HUES64 (cell line): Measurements from ENCODE around the gene PTPRM.

Source experiments
- H3K27ac ChIP-seq: 2 replicates; pipeline ENCODE4 v1.7.0; 2013; ENCODE audit warnings: low read depth, low read length, inconsistent platforms
- H3K27me3 ChIP-seq: 2 replicates; pipeline ENCODE4 v1.6.1; 2013; ENCODE audit warnings: mild to moderate bottlenecking, low read length; ENCODE audit not compliant: insufficient read depth
- H3K36me3 ChIP-seq: 2 replicates; pipeline ENCODE4 v1.6.1; 2013; ENCODE audit warnings: mild to moderate bottlenecking, low read length; ENCODE audit not compliant: insufficient read depth
- H3K4me1 ChIP-seq: 2 replicates; pipeline ENCODE4 v1.6.1; 2013; ENCODE audit warnings: mild to moderate bottlenecking, low read length, moderate library complexity; ENCODE audit not compliant: insufficient read depth
- H3K4me3 ChIP-seq: 2 replicates; pipeline ENCODE4 v1.5.1; 2013; ENCODE audit warnings: mild to moderate bottlenecking, low read length, moderate library complexity
- H3K9ac ChIP-seq: 2 replicates; pipeline ENCODE4 v1.6.1; 2013; ENCODE audit warnings: mild to moderate bottlenecking, low read depth, low read length
- H3K9me3 ChIP-seq: 2 replicates; pipeline ENCODE4 v1.6.1; 2013; ENCODE audit warnings: low read depth, low read length; ENCODE audit not compliant: insufficient read depth
- WGBS: fragments of 150-250, 120-280 bp; methylation state at CpG from one replicate; pipeline ENCODE4 v1.1.7; 2013; ENCODE audit warnings: missing lambda C conversion rate; 5-methylcytosine and 5-hydroxymethylcytosine counted together

Gene PTPRM

GRCh38 chr18:8242151-8242696 lies 675.1 kb downstream of the PTPRM start:
- Histone ChIP-seq H3K27me3 (no peaks in the 10 kb centered on the region), H3K4me3 (no peak overlapping the region), H3K9ac (no peak overlapping the region), H3K36me3 (no peaks in the 10 kb centered on the region), H3K27ac (no peak overlapping the region), H3K9me3 (peaks cover 6% of the 10 kb centered on the region; the same call in 1 of the 2 replicates), H3K4me1 (peaks cover 7% of the 10 kb centered on the region; the same call in 1 of the 2 replicates)
- 77% methylated on average over 1 of the region's 1 CpG for WGBS

GRCh38 chr18:8247700-8248099 lies 680.6 kb downstream of the PTPRM start:
- Histone ChIP-seq H3K9me3 (no peaks in the 10 kb centered on the region), H3K27me3 (no peaks in the 10 kb centered on the region), H3K4me1 (peaks cover 43% of the 10 kb centered on the region), H3K36me3 (no peaks in the 10 kb centered on the region), H3K27ac (no peak overlapping the region), H3K9ac (no peak overlapping the region), H3K4me3 (no peak overlapping the region)
- WGBS: 65% methylated on average over 6 of the region's 6 CpGs

GRCh38 chr18:8248576-8248975 lies 681.5 kb downstream of the PTPRM start:
- Histone ChIP-seq H3K9me3 (no peaks in the 10 kb centered on the region), H3K27me3 (no peaks in the 10 kb centered on the region), H3K9ac (no peak overlapping the region), H3K36me3 (no peaks in the 10 kb centered on the region), H3K4me3 (no peak overlapping the region), H3K4me1 (peaks cover 46% of the 10 kb centered on the region), H3K27ac (no peak overlapping the region)
- 85% methylated on average over 4 of the region's 4 CpGs for WGBS

- 86% methylated on average over 2 of the region's 2 CpGs for WGBS
- H3K36me3 ChIP-seq: no peaks in the 10 kb centered on the region
- H3K4me3 ChIP-seq: no peak overlapping the region
Observed at GRCh38 chr18:8249811-8250210, 682.7 kb downstream of the PTPRM start.

GRCh38 chr18:8252371-8252770 lies 685.3 kb downstream of the PTPRM start:
- Histone ChIP-seq H3K36me3 (no peaks in the 10 kb centered on the region), H3K9ac (no peak overlapping the region), H3K4me3 (no peak overlapping the region), H3K4me1 (peaks cover 46% of the 10 kb centered on the region), H3K9me3 (no peaks in the 10 kb centered on the region), H3K27ac (no peak overlapping the region), H3K27me3 (no peaks in the 10 kb centered on the region)
- 91% methylated on average over 2 of the region's 3 CpGs for WGBS

More at GRCh38 chr18:8249811-8250210, 682.7 kb downstream of the PTPRM start:
- no peak overlapping the region for H3K27ac ChIP-seq
- peaks cover 46% of the 10 kb centered on the region for H3K4me1 ChIP-seq
- H3K9ac ChIP-seq: no peak overlapping the region
- no peaks in the 10 kb centered on the region for H3K27me3 ChIP-seq
- H3K9me3 ChIP-seq: no peaks in the 10 kb centered on the region

- Histone ChIP-seq H3K4me1 (peaks cover 31% of the 10 kb centered on the region), H3K36me3 (no peaks in the 10 kb centered on the region), H3K27ac (no peak overlapping the region), H3K9ac (no peak overlapping the region), H3K27me3 (no peaks in the 10 kb centered on the region), H3K9me3 (no peaks in the 10 kb centered on the region), H3K4me3 (no peak overlapping the region)
- WGBS: no CpG with 5 or more reads among the region's 1 CpG
Observed at GRCh38 chr18:8253944-8254343, 686.8 kb downstream of the PTPRM start.

GRCh38 chr18:8254654-8255053 lies 687.5 kb downstream of the PTPRM start:
- Histone ChIP-seq H3K4me1 (peaks cover 23% of the 10 kb centered on the region), H3K27me3 (no peaks in the 10 kb centered on the region), H3K27ac (no peak overlapping the region), H3K9me3 (no peaks in the 10 kb centered on the region), H3K36me3 (no peaks in the 10 kb centered on the region), H3K4me3 (no peak overlapping the region), H3K9ac (no peak overlapping the region)
- WGBS: 96% methylated on average over 2 of the region's 2 CpGs

GRCh38 chr18:8257851-8258434 lies 690.8 kb downstream of the PTPRM start:
- Histone ChIP-seq H3K4me1 (peaks cover 12% of the 10 kb centered on the region), H3K36me3 (no peaks in the 10 kb centered on the region), H3K27ac (no peak overlapping the region), H3K9me3 (no peaks in the 10 kb centered on the region), H3K4me3 (no peak overlapping the region), H3K27me3 (no peaks in the 10 kb centered on the region), H3K9ac (no peak overlapping the region)
- 90% methylated on average over 5 of the region's 5 CpGs for WGBS

GRCh38 chr18:8260319-8260718 lies 693.2 kb downstream of the PTPRM start:
- 95% methylated on average over 1 of the region's 1 CpG for whole genome bisulfite sequencing
- no peaks in the 10 kb centered on the region for H3K36me3 ChIP-seq
- H3K27ac ChIP-seq: no peak overlapping the region
- no peak overlapping the region for H3K9ac ChIP-seq
- no peak overlapping the region for H3K4me3 ChIP-seq
- H3K27me3 ChIP-seq: no peaks in the 10 kb centered on the region
- H3K9me3 ChIP-seq: no peaks in the 10 kb centered on the region
- H3K4me1 ChIP-seq: peaks cover 12% of the 10 kb centered on the region; the same call in 1 of the 2 replicates

- H3K9me3 ChIP-seq: no peaks in the 10 kb centered on the region
- no peak overlapping the region for H3K4me3 ChIP-seq
- WGBS: 91% methylated on average over 9 of the region's 9 CpGs
- no peak overlapping the region for H3K9ac ChIP-seq
- H3K4me1 ChIP-seq: peaks cover 12% of the 10 kb centered on the region; the same call in 1 of the 2 replicates
- H3K27me3 ChIP-seq: no peaks in the 10 kb centered on the region
- H3K36me3 ChIP-seq: no peaks in the 10 kb centered on the region
- no peak overlapping the region for H3K27ac ChIP-seq
Observed at GRCh38 chr18:8260827-8261226, 693.7 kb downstream of the PTPRM start.

- Histone ChIP-seq H3K9me3 (no peaks in the 10 kb centered on the region), H3K9ac (no peak overlapping the region), H3K4me1 (peaks cover 12% of the 10 kb centered on the region; the same call in 1 of the 2 replicates), H3K4me3 (no peak overlapping the region), H3K36me3 (no peaks in the 10 kb centered on the region), H3K27ac (no peak overlapping the region), H3K27me3 (no peaks in the 10 kb centered on the region)
- WGBS: 88% methylated on average over 7 of the region's 7 CpGs
Observed at GRCh38 chr18:8261651-8262091, 694.6 kb downstream of the PTPRM start.
